Gastroesophageal sphincter (tissue), 3 donors: ENCODE data around the gene NAIF1.

Experiments
- EP300 ChIP-seq: sonication (generic); formaldehyde crosslinking; IDR thresholded peaks from one replicate; pipeline ENCODE4 v1.6.1; 2017; ENCODE audit warnings: antibody characterized with exemption, mild to moderate bottlenecking
- POLR2A ChIP-seq, 2 donors: fragments of 450-650 bp; IDR thresholded peaks; one replicate each; pipeline ENCODE4 v1.6.1; 2017; ENCODE audit warnings: antibody characterized with exemption in 2 of 2, mild to moderate bottlenecking in 2 of 2, moderate library complexity in 1 of 2
- POLR2AphosphoS5 ChIP-seq: sonication (generic); formaldehyde crosslinking; IDR thresholded peaks from one replicate; pipeline ENCODE4 v1.6.1; 2017; ENCODE audit warnings: antibody characterized with exemption
- TF ChIP-seq, protein P1 (sequence below), 4 experiments: fragments of 200-600 bp in 2 of 4; fragments of 450-650 bp in 2 of 4; sonication (generic) in 1 of 4; IDR thresholded peaks; one replicate each; pipeline ENCODE4 v1.5.1; 2017 to 2019; ENCODE audit warnings: antibody characterized with exemption in 4 of 4, mild to moderate bottlenecking in 2 of 4, moderate library complexity in 2 of 4

DNA sequence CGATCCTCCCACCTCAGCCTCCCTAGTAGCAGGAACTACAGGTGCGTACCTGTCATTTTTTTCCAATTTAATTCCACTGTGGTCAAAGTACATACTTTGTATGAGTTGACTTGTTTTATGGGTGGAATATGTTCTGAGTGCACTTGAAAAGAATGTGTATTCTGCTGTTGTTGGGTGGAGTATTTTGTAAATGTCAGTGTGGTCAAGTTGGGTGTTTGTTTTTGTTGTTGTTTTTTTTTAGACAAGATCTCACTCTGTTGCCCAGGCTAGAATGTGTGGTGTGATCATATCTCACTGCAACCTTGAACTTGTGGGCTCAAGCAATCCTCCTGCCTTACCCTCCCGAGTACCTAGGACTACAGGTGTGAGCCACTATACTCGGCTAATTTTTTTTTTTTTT lies 18.8 kb upstream of the NAIF1 start:
- TF ChIP-seq, protein P1, sequence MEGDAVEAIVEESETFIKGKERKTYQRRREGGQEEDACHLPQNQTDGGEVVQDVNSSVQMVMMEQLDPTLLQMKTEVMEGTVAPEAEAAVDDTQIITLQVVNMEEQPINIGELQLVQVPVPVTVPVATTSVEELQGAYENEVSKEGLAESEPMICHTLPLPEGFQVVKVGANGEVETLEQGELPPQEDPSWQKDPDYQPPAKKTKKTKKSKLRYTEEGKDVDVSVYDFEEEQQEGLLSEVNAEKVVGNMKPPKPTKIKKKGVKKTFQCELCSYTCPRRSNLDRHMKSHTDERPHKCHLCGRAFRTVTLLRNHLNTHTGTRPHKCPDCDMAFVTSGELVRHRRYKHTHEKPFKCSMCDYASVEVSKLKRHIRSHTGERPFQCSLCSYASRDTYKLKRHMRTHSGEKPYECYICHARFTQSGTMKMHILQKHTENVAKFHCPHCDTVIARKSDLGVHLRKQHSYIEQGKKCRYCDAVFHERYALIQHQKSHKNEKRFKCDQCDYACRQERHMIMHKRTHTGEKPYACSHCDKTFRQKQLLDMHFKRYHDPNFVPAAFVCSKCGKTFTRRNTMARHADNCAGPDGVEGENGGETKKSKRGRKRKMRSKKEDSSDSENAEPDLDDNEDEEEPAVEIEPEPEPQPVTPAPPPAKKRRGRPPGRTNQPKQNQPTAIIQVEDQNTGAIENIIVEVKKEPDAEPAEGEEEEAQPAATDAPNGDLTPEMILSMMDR (IDR thresholded peaks at IDR 0.05): no peak
- TF ChIP-seq POLR2A (IDR thresholded peaks at IDR 0.05) (no peak), EP300 (no peak), POLR2AphosphoS5 (no peak)
